ENCODE measurements around the gene TATDN3.
A peak's percentile ranks its signal among the peaks of the same experiment; 100 is the strongest.
"Not testable (repeated sequence)": the region's sequence is repeated elsewhere in the genome, so short reads cannot be mapped to it uniquely, and the experiment has no call there.

The TATDN3 gene

DNA sequence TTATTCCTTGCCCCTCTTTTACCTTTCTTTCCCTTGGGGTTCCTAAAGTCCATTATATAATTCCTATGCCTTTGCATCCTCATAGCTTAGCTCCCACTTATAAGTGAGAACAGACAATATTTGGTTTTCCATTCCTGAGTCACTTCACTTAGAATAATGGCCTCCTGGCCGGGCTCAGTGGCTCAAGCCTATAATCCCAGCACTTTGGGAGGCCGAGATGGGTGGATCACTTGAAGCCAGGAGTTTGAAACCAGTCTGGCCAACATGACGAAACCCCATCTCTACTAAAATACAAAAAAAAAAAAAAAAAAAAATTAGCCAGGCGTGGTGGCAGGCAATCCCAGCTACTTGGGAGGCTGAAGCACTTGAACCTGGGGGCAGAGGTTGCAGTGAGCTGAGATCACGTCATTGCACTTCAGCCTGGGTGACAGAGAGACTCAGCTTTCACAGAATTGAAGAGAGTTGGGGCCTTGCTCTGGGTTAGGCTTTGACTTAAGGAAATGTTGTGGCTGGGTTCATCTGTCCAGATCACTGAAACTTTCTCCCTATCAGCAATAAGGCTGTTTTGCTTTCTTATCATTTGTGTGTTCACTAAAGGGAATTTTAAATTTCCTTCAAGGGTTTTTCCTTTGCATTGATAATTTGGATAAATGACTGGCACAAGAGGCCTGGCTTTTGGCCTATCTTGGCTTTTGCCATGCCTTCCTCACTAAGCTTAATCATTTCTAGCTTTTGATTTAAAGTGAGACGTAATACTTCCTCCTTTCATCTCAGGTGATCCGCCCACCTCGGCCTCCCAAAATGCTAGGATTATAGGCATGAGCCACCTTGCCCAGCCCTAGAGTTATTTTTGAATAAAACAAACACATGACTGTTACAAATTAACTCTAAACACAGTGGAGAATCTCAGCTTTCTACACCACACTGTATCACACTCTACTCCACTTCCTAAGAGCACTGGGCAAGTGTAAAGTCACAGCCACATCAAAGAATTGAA lies 41.8 kb downstream of the TATDN3 start:
- DNase-seq = not testable (repeated sequence)

DNA sequence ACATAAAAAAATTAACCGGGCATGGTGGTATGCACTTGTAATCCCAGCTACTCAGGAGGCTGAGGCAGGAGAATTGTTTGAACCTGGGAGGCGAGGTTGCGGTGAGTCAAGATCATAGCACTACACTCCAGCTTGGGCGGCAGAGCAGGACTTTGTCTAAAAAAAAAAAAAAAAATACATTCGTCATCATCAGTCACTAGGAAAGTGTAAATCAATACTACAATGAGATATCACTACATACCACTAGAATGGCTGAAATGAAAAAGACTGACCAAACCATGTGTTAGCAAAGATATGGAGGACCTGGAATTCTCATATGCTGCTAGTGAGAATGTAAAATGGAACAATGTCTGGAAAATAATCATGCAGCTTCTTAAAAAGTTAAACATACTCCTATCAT lies 46.5 kb downstream of the TATDN3 start:
- DNase-seq = no peak

- not testable (repeated sequence) for DNase-seq
Measured at GRCh38 chr1:212844521-212844920, 52.8 kb downstream of the TATDN3 start.

GRCh38 chr1:212847549-212847948 lies 55.9 kb downstream of the TATDN3 start, which contains the start of gene SPATA45:
SPATA45 (minus strand) TSS chr1:212847649; CDS start chr1:212836149, 11,500 bp downstream.
- DNase-seq = no peak

GRCh38 chr1:212852105-212852688 lies 60.5 kb downstream of the TATDN3 start:
- DNase-seq = no peak

DNA sequence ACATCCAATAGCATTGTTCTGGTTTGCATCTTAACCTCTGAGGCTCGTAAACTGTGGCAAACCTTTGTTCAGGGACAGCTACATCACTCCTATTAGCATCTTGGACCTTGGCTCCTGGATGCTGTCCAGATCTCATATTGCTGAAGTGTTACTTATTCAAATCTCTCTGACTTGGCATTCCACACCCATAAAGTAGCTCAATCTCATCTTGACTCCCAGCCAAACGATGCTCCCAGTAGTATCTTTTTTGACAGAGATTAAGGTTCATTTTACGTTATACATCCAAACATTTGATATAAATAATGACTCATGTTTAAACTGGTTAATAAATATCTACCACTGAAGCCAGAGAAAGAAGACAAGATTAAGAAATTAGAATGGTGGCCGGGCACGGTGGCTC lies 62.0 kb downstream of the TATDN3 start:
- DNase-seq = no peak

DNA sequence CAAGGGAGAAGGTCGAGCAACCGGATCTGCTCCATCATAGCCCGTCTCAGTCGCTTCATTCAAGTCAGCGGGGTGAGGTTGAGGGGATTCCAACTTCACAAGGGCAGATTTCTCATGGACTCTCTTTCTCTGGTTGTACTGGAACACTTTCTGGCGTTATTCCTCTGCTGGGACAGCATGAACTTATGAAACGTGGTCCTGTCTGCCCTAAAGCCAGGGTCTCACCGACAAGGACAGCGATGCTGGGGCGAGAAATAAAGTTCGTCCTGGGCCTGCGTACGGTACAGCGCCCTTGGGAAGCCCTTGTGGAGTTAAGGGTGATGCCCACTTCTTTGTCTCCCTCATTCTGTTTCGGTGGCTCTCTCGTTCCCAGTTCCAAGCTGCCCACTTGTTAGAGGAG lies 65.1 kb downstream of the TATDN3 start:
- DNase-seq = no peak

DNA sequence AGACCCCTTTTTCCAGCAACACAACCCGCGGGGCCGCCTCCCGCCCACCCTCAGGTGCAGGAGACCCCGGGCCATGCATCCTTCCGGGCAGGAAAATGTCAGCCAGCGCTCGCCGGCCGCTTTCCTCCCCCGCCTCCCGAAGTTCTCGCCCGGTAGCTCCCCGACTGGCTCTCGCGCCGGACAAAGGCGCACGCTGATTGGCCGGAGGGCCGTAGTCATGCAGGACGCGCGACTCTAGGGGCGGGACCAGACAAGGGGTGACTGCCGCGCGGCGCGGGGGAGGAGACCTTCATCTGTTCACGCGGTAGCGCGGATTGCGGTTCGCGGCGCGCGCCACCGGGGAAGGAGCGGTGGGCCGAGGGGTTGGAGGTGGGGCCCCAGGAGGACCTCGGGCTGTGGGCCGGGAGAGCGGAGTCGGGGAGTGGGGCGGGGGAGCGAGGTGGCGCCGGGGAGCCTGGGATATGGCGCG lies 66.3 kb downstream of the TATDN3 start, which contains the start of gene FLVCR1:
TSS of gene FLVCR1 (plus strand) at position 284 of the 469 bp plus-strand sequence. CDS start at position 462, 178 bp downstream.
- peak; percentile 89 for DNase-seq

GRCh38 chr1:212858461-212859265 lies 67.0 kb downstream of the TATDN3 start:
- DNase-seq = no peak

- no peak for DNase-seq
Measured at GRCh38 chr1:212860713-212861581, 69.3 kb downstream of the TATDN3 start.

DNA sequence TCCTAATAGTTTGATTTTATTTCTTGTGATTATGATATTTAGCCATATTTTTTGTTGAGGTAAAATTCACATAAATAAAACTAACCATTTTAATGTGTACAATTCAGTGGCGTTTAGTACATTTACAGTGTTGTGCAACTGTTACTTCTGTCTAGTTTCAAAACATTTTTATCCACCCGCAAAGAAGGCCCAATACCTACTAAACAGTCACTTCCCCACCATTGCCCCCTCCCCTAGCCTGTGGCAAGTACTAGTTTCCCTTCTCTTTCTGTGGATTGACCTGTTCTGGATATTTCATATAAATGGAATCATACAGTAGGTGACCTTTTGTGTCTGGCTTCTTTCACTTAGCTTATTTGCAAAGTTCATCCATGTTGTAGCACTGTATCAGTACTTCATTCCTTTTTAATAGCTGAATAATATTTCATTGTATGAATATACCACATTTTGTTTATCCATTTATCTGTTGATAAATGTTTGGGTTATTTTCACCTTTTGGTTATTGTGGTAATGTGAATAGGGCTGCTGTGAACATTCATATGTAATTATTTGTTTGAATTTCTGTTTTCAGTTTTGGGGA lies 70.5 kb downstream of the TATDN3 start:
- DNase-seq = no peak

GRCh38 chr1:212863345-212863744 lies 71.7 kb downstream of the TATDN3 start:
- DNase-seq = not testable (repeated sequence)

GRCh38 chr1:212864201-212864600 lies 72.5 kb downstream of the TATDN3 start:
- no peak for DNase-seq

Measured in GF-D8 (cell line).